Osteocyte (in vitro differentiated cells): ENCODE data around the gene TTC34. TPM values are rescaled to one million over a fixed set of nuclear protein-coding genes. Genes with fewer than 3 reads are reported as not detected.
A peak's percentile ranks its signal among the peaks of the same experiment; 100 is the strongest.

ENCODE experiments used
- DNase-seq: peaks from one replicate; pipeline ENCODE4 v3.0.0; 2021; ENCODE audit warnings: mixed read lengths; ENCODE audit not compliant: unreplicated experiment; ENCODE audit errors: extremely low spot score
- H3K27ac Mint-ChIP-seq: one replicate; pipeline ENCODE4 v1.8.0; 2021; ENCODE audit warnings: mild to moderate bottlenecking, mixed read lengths; ENCODE audit not compliant: unreplicated experiment
- H3K27me3 Mint-ChIP-seq: one replicate; pipeline ENCODE4 v1.8.0; 2021; ENCODE audit warnings: mixed read lengths; ENCODE audit not compliant: unreplicated experiment
- H3K36me3 Mint-ChIP-seq: one replicate; pipeline ENCODE4 v1.8.0; 2021; ENCODE audit warnings: mixed read lengths; ENCODE audit not compliant: unreplicated experiment
- H3K4me1 Mint-ChIP-seq: one replicate; pipeline ENCODE4 v1.8.0; 2021; ENCODE audit warnings: mixed read lengths; ENCODE audit not compliant: unreplicated experiment
- H3K4me3 Mint-ChIP-seq: one replicate; pipeline ENCODE4 v1.8.0; 2021; ENCODE audit warnings: mild to moderate bottlenecking, moderate library complexity, mixed read lengths; ENCODE audit not compliant: unreplicated experiment
- H3K9me3 Mint-ChIP-seq: one replicate; pipeline ENCODE4 v1.8.0; 2021; ENCODE audit warnings: mixed read lengths; ENCODE audit not compliant: unreplicated experiment
- CTCF ChIP-seq: fragments of 200-600 bp; sonication (generic); IDR thresholded peaks from 2 replicates; pipeline ENCODE4 v1.5.0; 2021; ENCODE audit warnings: antibody characterized with exemption, mild to moderate bottlenecking, moderate library complexity
- total RNA-seq: library from RNA; stranded (reverse); gene quantifications from 2 replicates; pipeline ENCODE4 v1.2.1, GENCODE V29; 2021

Gene TTC34
- total RNA-seq, 1 donor from 2014 or later: 1.7 TPM

GRCh38 chr1:2641381-2642130 lies 159.9 kb downstream of the TTC34 start:
- Mint-ChIP-seq H3K9me3 (peaks cover 5% of the 10 kb centered on the region), H3K36me3 (no peaks in the 10 kb centered on the region), H3K4me3 (peak overlapping the region; percentile 83), H3K27ac (no peak overlapping the region), H3K4me1 (peaks cover 9% of the 10 kb centered on the region), H3K27me3 (no peaks in the 10 kb centered on the region)
- no peak for TF ChIP-seq CTCF
- DNase-seq: no peak

GRCh38 chr1:2640626-2641025 lies 160.9 kb downstream of the TTC34 start:
- no peak for TF ChIP-seq CTCF
- Mint-ChIP-seq H3K36me3 (no peaks in the 10 kb centered on the region), H3K27me3 (no peaks in the 10 kb centered on the region), H3K27ac (no peak overlapping the region), H3K4me3 (no peak overlapping the region), H3K4me1 (peaks cover 9% of the 10 kb centered on the region), H3K9me3 (peaks cover 5% of the 10 kb centered on the region)
- DNase-seq: no peak

- H3K9me3 Mint-ChIP-seq: peaks cover 5% of the 10 kb centered on the region
- H3K36me3 Mint-ChIP-seq: no peaks in the 10 kb centered on the region
- DNase-seq: no peak
- H3K27ac Mint-ChIP-seq: no peak overlapping the region
- TF ChIP-seq CTCF: no peak
- H3K4me3 Mint-ChIP-seq: no peak overlapping the region
- no peaks in the 10 kb centered on the region for H3K27me3 Mint-ChIP-seq
- peaks cover 9% of the 10 kb centered on the region for H3K4me1 Mint-ChIP-seq
Observed at GRCh38 chr1:2639607-2640521, 161.6 kb downstream of the TTC34 start.

DNA sequence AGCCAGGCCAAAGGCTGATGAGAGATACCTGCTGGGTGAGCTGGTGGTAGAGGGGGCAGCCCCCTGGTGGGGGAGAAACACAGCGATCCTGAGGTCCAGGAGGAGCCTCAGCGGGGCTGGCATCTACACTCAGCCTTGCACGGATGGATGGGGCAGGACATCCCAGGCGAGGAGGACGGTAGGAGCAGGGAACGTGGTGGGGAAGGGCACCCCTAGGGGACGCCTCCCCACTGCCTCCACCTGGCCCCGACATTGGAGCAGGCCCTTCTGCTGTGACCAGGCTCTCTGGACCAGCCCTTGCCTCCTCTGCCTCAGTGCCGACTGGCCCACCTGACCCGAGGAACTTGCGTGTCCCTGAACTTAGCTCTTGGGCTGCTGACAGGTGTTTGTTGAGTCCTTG lies 162.3 kb downstream of the TTC34 start:
- Mint-ChIP-seq H3K4me3 (no peak overlapping the region), H3K4me1 (peaks cover 9% of the 10 kb centered on the region), H3K27ac (no peak overlapping the region), H3K9me3 (peaks cover 5% of the 10 kb centered on the region), H3K36me3 (no peaks in the 10 kb centered on the region), H3K27me3 (no peaks in the 10 kb centered on the region)
- no peak for DNase-seq
- no peak for TF ChIP-seq CTCF
